Esophagus muscularis mucosa (tissue), 3 donors: ENCODE results near the gene UPF2.

Source experiments
- CTCF ChIP-seq, 3 experiments: fragments of 200-600 bp in 2 of 3; fragments of 450-650 bp in 1 of 3; sonication (generic) in 2 of 3; IDR thresholded peaks; one replicate each; pipeline ENCODE4 v1.5.1; 2017 to 2019; ENCODE audit warnings: antibody characterized with exemption in 3 of 3, mild to moderate bottlenecking in 2 of 3, moderate library complexity in 1 of 3
- POLR2A ChIP-seq: fragments of 450-650 bp; IDR thresholded peaks from one replicate; pipeline ENCODE4 v1.6.1; 2017; ENCODE audit warnings: antibody characterized with exemption, moderate library complexity, mild to moderate bottlenecking, low read depth

GRCh38 chr10:11879387-11880094 is 163.1 kb downstream of the UPF2 start:
- TF ChIP-seq CTCF (IDR thresholded peaks at IDR 0.05) (no peak), POLR2A (no peak)
